CD14-positive monocyte (primary cell): ENCODE measurements around the gene C22orf15. TPM values are rescaled to one million over a fixed set of nuclear protein-coding genes. Genes with fewer than 3 reads are reported as not detected.

Experiments used
- DNase-seq, 3 donors: peaks; one replicate each; pipeline ENCODE4 v3.0.0-alpha.2; 2011 to 2022
- H2AFZ ChIP-seq: 2 replicates; pipeline ENCODE4 v1.6.0; 2012; ENCODE audit warnings: mild to moderate bottlenecking, low read depth, low read length, inconsistent platforms; ENCODE audit not compliant: insufficient read depth, poor library complexity, severe bottlenecking
- H3K27ac ChIP-seq, 2 donors: 1 replicate in 1 of 2; 2 replicates in 1 of 2; pipeline ENCODE4 v1.5.1; 2012 to 2013; ENCODE audit warnings: low read length in 2 of 2, control low read depth in 1 of 2, inconsistent platforms in 1 of 2, low read depth in 1 of 2, mild to moderate bottlenecking in 1 of 2
- H3K27me3 ChIP-seq, 2 donors: one replicate each; pipeline versions ENCODE4 v1.6.0 to v1.6.1; 2011 to 2013; ENCODE audit warnings: low read length in 2 of 2; ENCODE audit not compliant: control insufficient read depth in 2 of 2, insufficient read depth in 2 of 2
- H3K36me3 ChIP-seq, 2 donors: replicated peaks in 1 of 2; 1 replicate in 1 of 2; 2 replicates in 1 of 2; pipeline versions ENCODE4 v1.5.1 to v1.6.1; 2012 to 2013; ENCODE audit warnings: low read length in 2 of 2, control low read depth in 1 of 2, inconsistent platforms in 1 of 2, mild to moderate bottlenecking in 1 of 2; ENCODE audit not compliant: insufficient read depth in 2 of 2, control insufficient read depth in 1 of 2
- H3K4me1 ChIP-seq, 2 donors: 1 replicate in 1 of 2; 2 replicates in 1 of 2; pipeline versions ENCODE4 v1.5.1 to v1.6.1; 2012 to 2013; ENCODE audit warnings: low read length in 2 of 2, control low read depth in 1 of 2, inconsistent platforms in 1 of 2, mild to moderate bottlenecking in 1 of 2, moderate library complexity in 1 of 2; ENCODE audit not compliant: insufficient read depth in 2 of 2, control insufficient read depth in 1 of 2
- H3K4me2 ChIP-seq: replicated peaks from 2 replicates; pipeline ENCODE3; 2012; ENCODE audit warnings: low read length, moderate library complexity, mild to moderate bottlenecking; ENCODE audit not compliant: poor library complexity, severe bottlenecking; ENCODE audit errors: extremely low read depth
- H3K4me3 ChIP-seq, 3 experiments: fragments of 200-600 bp in 1 of 3; sonication (generic) in 1 of 3; replicated peaks in 1 of 3; 1 replicate in 2 of 3; 2 replicates in 1 of 3; pipeline ENCODE4 v1.5.1; 2011 to 2013; ENCODE audit warnings: low read length in 3 of 3, mild to moderate bottlenecking in 3 of 3, control low read depth in 2 of 3, low read depth in 2 of 3, inconsistent platforms in 1 of 3, moderate library complexity in 1 of 3
- H3K79me2 ChIP-seq: 2 replicates; pipeline ENCODE4 v1.6.0; 2012; ENCODE audit warnings: mild to moderate bottlenecking, control low read depth, inconsistent platforms, low read length, moderate library complexity; ENCODE audit not compliant: insufficient read depth
- H3K9ac ChIP-seq: 2 replicates; pipeline ENCODE4 v1.6.0; 2017; ENCODE audit warnings: low read length, mild to moderate bottlenecking; ENCODE audit not compliant: insufficient read depth, poor library complexity, severe bottlenecking
- H3K9me3 ChIP-seq, 2 donors: replicated peaks in 1 of 2; 1 replicate in 1 of 2; 2 replicates in 1 of 2; pipeline versions ENCODE4 v1.5.1 to v1.6.1; 2012 to 2013; ENCODE audit warnings: low read length in 2 of 2, control low read depth in 1 of 2; ENCODE audit not compliant: control insufficient read depth in 1 of 2, insufficient read depth in 1 of 2
- H4K20me1 ChIP-seq: 2 replicates; pipeline ENCODE4 v1.6.0; 2012; ENCODE audit warnings: mild to moderate bottlenecking, low read length, control low read depth, moderate library complexity; ENCODE audit not compliant: insufficient read depth
- H3K27ac Mint-ChIP-seq, 7 donors: one replicate each; pipeline ENCODE4 v1.8.0; 2020; ENCODE audit warnings: mild to moderate bottlenecking in 7 of 7, mixed read lengths in 7 of 7, moderate library complexity in 6 of 7, inconsistent platforms in 2 of 7
- H3K27me3 Mint-ChIP-seq, 3 donors: one replicate each; pipeline ENCODE4 v1.8.0; 2021 to 2022; ENCODE audit warnings: low read depth in 3 of 3, mild to moderate bottlenecking in 3 of 3, mixed read lengths in 3 of 3, moderate library complexity in 3 of 3, inconsistent platforms in 1 of 3
- H3K36me3 Mint-ChIP-seq, 2 donors: one replicate each; pipeline ENCODE4 v1.8.0; 2020; ENCODE audit warnings: mixed read lengths in 2 of 2, inconsistent platforms in 1 of 2, mild to moderate bottlenecking in 1 of 2
- H3K4me1 Mint-ChIP-seq: one replicate; pipeline ENCODE4 v1.8.0; 2020; ENCODE audit warnings: mild to moderate bottlenecking, mixed read lengths
- H3K4me3 Mint-ChIP-seq, 2 donors: one replicate each; pipeline ENCODE4 v1.8.0; 2020; ENCODE audit warnings: mild to moderate bottlenecking in 2 of 2, mixed read lengths in 2 of 2, moderate library complexity in 1 of 2
- H3K9me3 Mint-ChIP-seq, 7 donors: one replicate each; pipeline ENCODE4 v1.8.0; 2020 to 2022; ENCODE audit warnings: mixed read lengths in 7 of 7, mild to moderate bottlenecking in 6 of 7, moderate library complexity in 6 of 7, inconsistent platforms in 2 of 7
- WGBS: methylation state at CpG from one replicate; pipeline ENCODE4 v1.1.5; 2013; ENCODE audit warnings: missing lambda C conversion rate; ENCODE audit not compliant: insufficient coverage; 5-methylcytosine and 5-hydroxymethylcytosine counted together
- intact Hi-C, 2 donors: fragments of 100-400 bp; cut with micrococcal nuclease; formaldehyde crosslinking; loops; one replicate each; pipeline versions ENCODE4 v1.15.0 to v1.15.1; 2023
- polyA plus RNA-seq, 3 donors: library from polyadenylated mRNA; depleted of rRNA in 1 of 3; unstranded in 2 of 3; stranded (reverse) in 1 of 3; fragments of 300-500 nt in 2 of 3; fragments of >200 nt in 1 of 3; fragmentation: Illumina TruSeq in 2 of 3; gene quantifications; 1 replicate in 2 of 3; 2 replicates in 1 of 3; pipeline ENCODE4 v1.2.3, GENCODE V29; 2012 to 2021
- TF ChIP-seq, protein P1 (sequence below): fragments of 200-600 bp; IDR thresholded peaks from one replicate; pipeline ENCODE4 v1.8.0; 2022; ENCODE audit warnings: antibody characterized with exemption, mild to moderate bottlenecking

The C22orf15 gene
- polyA plus RNA-seq, 3 donors: 0.29 TPM; not detected in 2

DNA sequence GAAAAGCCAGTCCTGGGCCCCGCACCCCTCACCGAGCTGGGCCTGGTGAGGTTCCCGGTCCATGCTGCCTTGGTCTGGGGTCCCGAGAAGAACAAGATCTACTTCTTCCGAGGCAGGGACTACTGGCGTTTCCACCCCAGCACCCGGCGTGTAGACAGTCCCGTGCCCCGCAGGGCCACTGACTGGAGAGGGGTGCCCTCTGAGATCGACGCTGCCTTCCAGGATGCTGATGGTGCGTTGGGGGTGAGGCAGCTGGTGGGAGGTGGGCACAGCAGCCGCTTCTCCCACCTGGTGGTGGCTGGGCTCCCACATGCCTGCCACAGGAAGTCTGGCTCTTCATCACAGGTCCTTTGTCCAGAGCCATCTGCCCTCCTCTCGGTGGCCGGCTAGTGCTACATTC, 19.5 kb downstream of the C22orf15 start:
- 97% methylated on average over 10 of the region's 16 CpGs for WGBS
- H3K27me3 Mint-ChIP-seq: peaks cover 0 to 6% (median 1%) of the 10 kb centered on the region in 3 donors
- DNase-seq: no peak
- no peaks in the 10 kb centered on the region for H3K27me3 ChIP-seq
- no peak overlapping the region for H2AFZ ChIP-seq
- no peak overlapping the region for H3K4me3 ChIP-seq
- H3K9ac ChIP-seq: no peak overlapping the region
- H3K27ac Mint-ChIP-seq: no peak overlapping the region
- H3K9me3 Mint-ChIP-seq: no peaks in the 10 kb centered on the region
- peaks cover 3% of the 10 kb centered on the region for H3K4me1 Mint-ChIP-seq
- H3K27ac ChIP-seq: no peak overlapping the region
- H3K79me2 ChIP-seq: peaks cover under 1% of the 10 kb centered on the region
- no peaks in the 10 kb centered on the region for H3K36me3 Mint-ChIP-seq
- no peaks in the 10 kb centered on the region for H3K36me3 ChIP-seq
- H4K20me1 ChIP-seq: peaks cover under 1% of the 10 kb centered on the region
- no peak overlapping the region for H3K4me2 ChIP-seq
- no peak overlapping the region for H3K4me3 Mint-ChIP-seq
- H3K9me3 ChIP-seq: no peaks in the 10 kb centered on the region
- intact Hi-C loops: no loop called here
- peaks cover 6 to 7% of the 10 kb centered on the region in 2 donors for H3K4me1 ChIP-seq
- TF ChIP-seq, protein P1, sequence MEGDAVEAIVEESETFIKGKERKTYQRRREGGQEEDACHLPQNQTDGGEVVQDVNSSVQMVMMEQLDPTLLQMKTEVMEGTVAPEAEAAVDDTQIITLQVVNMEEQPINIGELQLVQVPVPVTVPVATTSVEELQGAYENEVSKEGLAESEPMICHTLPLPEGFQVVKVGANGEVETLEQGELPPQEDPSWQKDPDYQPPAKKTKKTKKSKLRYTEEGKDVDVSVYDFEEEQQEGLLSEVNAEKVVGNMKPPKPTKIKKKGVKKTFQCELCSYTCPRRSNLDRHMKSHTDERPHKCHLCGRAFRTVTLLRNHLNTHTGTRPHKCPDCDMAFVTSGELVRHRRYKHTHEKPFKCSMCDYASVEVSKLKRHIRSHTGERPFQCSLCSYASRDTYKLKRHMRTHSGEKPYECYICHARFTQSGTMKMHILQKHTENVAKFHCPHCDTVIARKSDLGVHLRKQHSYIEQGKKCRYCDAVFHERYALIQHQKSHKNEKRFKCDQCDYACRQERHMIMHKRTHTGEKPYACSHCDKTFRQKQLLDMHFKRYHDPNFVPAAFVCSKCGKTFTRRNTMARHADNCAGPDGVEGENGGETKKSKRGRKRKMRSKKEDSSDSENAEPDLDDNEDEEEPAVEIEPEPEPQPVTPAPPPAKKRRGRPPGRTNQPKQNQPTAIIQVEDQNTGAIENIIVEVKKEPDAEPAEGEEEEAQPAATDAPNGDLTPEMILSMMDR: no peak

DNA sequence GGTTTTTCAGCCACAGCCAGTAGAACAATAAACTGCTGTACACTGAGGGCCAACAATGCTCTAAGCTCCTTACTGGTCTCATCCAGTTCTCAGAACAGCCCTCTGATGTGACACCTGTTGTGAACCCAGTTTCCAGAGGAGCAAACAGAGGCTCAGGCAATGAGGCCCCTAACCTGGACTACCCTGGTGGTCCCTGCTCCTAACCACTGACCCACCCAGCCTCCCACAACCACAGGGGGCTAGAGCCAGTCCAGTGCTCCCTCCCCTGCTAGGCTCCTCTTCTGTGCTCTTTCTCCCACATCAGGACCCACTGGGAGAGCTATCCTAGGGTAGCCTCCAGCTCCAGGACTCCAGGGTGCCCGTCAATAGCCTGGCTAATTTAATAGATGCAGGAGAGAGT, 19.9 kb downstream of the C22orf15 start:
- no peak overlapping the region for H3K4me2 ChIP-seq
- Mint-ChIP-seq H3K27me3 (peaks cover 0 to 6% (median 1%) of the 10 kb centered on the region in 3 donors), H3K4me3 (no peak overlapping the region), H3K4me1 (peaks cover 6% of the 10 kb centered on the region), H3K36me3 (no peaks in the 10 kb centered on the region), H3K9me3 (no peaks in the 10 kb centered on the region), H3K27ac (no peak overlapping the region)
- no peak overlapping the region for H3K27ac ChIP-seq
- H3K9ac ChIP-seq: no peak overlapping the region
- 80% methylated on average over 1 of the region's 1 CpG for WGBS
- no peaks in the 10 kb centered on the region for H3K36me3 ChIP-seq
- H3K9me3 ChIP-seq: no peaks in the 10 kb centered on the region
- peaks cover 9 to 10% of the 10 kb centered on the region in 2 donors for H3K4me1 ChIP-seq
- DNase-seq: no peak
- intact Hi-C loops: no loop called here
- H4K20me1 ChIP-seq: peaks cover 5% of the 10 kb centered on the region
- H3K4me3 ChIP-seq: no peak overlapping the region
- TF ChIP-seq, protein P1: no peak
- H3K79me2 ChIP-seq: peaks cover 5% of the 10 kb centered on the region
- no peaks in the 10 kb centered on the region for H3K27me3 ChIP-seq
- no peak overlapping the region for H2AFZ ChIP-seq
